GM10248 (cell line): ENCODE measurements around the gene CLPTM1.

Experiments used
- CTCF ChIA-PET: fragments of 300-600 bp; sonication (Branson Sonifier 250); formaldehyde crosslinking; extraction: SDS; loops from one replicate; lab custom pipeline; 2021; ENCODE audit warnings: antibody characterized with exemption; lab: Yijun Ruan, JAX
- POLR2A ChIA-PET: fragments of 350-650 bp; sonication (Branson Sonifier 250); formaldehyde crosslinking; extraction: SDS; loops from one replicate; lab custom pipeline; 2020; ENCODE audit warnings: antibody characterized with exemption; lab: Yijun Ruan, JAX
- DNase-seq: peaks from one replicate; pipeline ENCODE4 v3.0.0; 2012; ENCODE audit errors: extremely low spot score
- TF ChIP-seq, protein P1 (sequence below): IDR thresholded peaks from 2 replicates; pipeline ENCODE4 v1.5.1; 2012; ENCODE audit warnings: mild to moderate bottlenecking, low read depth; ENCODE audit errors: extremely low read depth, missing control alignments, control extremely low read depth

CLPTM1 gene

DNA sequence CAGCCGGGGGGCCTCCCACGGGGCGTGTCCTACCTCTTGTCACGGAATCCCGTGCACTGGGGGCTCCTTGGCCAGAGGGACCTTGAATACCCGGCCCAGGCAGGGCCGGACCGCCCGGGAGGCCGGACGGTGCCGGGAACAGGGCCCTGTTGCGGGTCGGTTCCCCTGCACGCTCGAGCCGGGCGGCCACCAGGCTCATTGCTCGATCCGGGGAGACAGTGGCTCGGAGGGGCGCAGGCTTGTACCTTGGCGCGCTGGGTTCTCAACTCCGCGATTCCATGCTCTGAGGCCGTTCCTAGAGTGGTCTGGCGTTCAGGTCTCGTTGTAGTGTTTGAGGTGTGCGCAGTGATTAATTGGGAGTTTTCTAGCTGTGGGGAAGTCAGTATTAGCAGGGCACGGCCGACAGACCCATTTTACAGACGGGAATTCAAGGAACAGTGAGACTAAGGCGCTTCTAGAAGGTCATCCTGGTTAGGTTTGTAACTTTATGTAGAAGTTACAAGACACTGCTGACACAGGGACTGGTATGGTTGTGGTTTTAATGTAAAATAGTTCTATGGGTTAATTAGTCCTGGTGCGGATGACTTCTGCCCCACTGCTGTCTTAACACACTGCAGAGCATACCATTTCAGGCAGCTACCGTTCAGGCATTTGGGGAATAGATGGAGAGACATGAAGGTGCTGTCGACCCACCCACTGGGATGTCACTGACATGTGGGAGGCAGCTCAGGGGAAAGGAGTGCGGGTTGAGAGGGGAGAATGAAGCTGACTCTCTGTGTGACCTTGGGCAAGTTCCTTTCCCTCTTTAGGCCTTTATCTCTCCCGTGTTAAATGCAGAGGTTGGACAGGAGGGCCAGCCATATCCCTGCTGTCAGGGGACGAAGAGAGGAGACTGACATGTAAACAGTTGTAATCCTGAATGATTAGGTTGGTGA lies 592 bp downstream of the CLPTM1 start:
- POLR2A ChIA-PET = no interaction called here
- TF ChIP-seq, protein P1, sequence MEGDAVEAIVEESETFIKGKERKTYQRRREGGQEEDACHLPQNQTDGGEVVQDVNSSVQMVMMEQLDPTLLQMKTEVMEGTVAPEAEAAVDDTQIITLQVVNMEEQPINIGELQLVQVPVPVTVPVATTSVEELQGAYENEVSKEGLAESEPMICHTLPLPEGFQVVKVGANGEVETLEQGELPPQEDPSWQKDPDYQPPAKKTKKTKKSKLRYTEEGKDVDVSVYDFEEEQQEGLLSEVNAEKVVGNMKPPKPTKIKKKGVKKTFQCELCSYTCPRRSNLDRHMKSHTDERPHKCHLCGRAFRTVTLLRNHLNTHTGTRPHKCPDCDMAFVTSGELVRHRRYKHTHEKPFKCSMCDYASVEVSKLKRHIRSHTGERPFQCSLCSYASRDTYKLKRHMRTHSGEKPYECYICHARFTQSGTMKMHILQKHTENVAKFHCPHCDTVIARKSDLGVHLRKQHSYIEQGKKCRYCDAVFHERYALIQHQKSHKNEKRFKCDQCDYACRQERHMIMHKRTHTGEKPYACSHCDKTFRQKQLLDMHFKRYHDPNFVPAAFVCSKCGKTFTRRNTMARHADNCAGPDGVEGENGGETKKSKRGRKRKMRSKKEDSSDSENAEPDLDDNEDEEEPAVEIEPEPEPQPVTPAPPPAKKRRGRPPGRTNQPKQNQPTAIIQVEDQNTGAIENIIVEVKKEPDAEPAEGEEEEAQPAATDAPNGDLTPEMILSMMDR = no peak
- CTCF ChIA-PET = interaction anchor here (0.9 to 11.1 kb wide), 6 partner anchors 27 to 232 kb away, joined by 3 to 95 read pairs (median 4); partner anchors contain the start of gene APOE
- DNase-seq = no peak

DNA sequence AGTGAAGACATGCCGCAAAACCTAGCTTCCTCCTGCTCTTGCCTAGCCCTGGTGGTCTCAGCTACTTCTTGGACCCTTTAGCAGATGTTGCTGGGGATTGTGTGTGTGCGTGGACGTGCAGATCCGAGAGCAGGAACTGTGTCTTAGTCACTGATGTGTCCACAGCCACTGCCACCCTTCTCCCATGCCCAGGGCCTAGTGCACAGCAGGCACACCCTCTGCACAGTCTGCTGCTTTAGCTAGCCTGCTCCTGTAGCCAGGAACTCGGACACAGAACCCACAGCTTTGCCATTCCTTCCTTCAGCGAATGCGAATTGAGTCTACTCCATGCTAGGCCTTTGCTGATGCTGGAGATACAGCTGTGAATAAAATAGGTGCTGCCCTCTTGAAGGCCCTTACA lies 2.3 kb downstream of the CLPTM1 start:
- DNase-seq = no peak
- ChIA-PET POLR2A (no interaction called here), CTCF (interaction anchor here (0.8 to 11.1 kb wide), 8 partner anchors 8 to 107 kb away, joined by 3 to 95 read pairs (median 3); partner anchors contain the start of gene APOE)
- TF ChIP-seq, protein P1 = no peak

DNA sequence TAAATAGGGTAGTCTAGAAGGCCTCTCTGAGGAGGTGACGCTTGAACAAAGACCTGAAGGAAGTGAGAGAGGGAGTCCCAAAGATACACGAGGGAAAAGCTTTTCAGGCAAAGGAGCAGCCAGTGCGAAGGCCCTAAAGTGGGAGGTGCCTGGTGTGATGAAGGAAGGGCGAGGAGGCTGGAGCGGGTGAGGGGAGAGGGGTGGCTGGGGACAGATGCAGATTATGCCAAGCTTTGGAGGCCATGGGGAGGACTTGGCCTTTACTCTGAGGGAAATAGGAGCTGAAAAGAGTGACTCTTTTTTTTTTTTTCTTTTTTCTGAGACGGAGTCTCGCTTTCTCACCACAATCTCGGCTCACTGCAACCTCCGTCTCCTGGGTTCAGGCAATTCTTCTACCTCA lies 2.9 kb downstream of the CLPTM1 start:
- POLR2A ChIA-PET = no interaction called here
- DNase-seq = no peak
- CTCF ChIA-PET = interaction anchor here (1.0 to 11.1 kb wide), 7 partner anchors 10 to 107 kb away, joined by 3 to 95 read pairs (median 3); partner anchors contain the start of gene APOE
- TF ChIP-seq, protein P1 = no peak

DNA sequence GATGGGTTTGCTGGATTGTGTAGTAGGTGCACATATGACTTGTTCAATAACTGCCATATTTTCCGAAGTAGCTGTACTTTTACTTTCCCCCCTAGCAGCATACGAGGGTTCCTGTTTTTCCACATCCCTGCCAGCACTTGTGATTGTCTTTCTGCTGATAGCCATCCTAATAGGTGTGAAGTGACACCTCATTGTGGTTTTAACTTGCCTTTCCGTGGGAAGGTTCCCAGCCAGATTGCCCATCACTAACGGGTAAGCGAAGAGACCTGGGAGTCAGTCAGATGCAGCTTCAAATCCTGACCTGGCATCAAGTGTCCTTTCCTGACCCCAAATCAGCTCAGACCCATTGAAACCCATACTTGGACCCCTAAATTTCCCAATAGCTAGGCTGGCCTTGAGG lies 4.5 kb downstream of the CLPTM1 start:
- POLR2A ChIA-PET = no interaction called here
- TF ChIP-seq, protein P1 = no peak
- DNase-seq = no peak
- CTCF ChIA-PET = interaction anchor here (1.0 to 2.0 kb wide), 6 partner anchors 7 to 167 kb away, joined by 3 to 12 read pairs (median 4); no protein-coding TSS in a partner anchor

DNA sequence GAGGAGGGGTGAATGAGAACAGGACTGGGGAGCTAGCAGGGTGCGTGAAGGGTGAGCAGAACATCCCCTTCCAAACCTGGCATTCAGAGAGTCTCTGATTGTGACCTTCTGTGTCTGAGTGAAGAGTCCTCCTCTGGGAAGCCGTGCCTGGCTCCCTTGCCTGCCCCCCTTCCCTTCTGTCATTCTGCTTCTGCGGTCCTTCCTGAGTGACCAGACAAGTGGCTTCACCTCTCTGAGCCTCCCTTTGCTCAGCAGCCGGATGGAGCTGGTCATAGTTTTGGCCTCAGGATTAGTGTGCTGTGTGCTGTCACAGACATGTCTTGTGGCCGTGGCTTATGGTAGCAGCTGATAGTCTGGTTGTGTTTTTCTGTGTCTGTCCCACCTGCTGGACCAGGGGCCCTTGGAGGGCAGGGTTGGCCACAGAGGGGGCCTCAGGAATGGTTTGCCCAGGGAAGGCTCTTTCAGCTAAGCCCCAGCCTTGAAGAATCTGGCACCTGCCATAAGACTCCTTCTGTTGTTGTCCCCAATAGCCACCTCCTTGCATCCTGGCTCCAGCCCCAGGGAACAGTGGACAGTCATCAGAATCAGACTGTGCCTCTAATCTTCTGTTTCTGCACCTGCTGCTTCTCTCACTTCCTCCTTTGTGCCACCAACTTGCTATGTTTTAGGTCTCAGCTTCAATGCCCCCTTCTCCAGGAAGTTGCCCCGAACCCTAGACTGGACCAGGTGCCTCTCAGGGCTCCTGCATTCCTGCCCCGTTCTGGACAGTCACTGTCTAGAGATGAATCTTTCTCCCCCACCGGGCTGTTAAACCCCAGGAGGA lies 5.9 kb downstream of the CLPTM1 start:
- no peak for DNase-seq
- TF ChIP-seq, protein P1 = no peak
- POLR2A ChIA-PET = no interaction called here
- CTCF ChIA-PET = interaction anchor here (1.0 to 2.0 kb wide), 4 partner anchors 9 to 226 kb away, joined by 3 to 12 read pairs (median 4); no protein-coding TSS in a partner anchor

DNA sequence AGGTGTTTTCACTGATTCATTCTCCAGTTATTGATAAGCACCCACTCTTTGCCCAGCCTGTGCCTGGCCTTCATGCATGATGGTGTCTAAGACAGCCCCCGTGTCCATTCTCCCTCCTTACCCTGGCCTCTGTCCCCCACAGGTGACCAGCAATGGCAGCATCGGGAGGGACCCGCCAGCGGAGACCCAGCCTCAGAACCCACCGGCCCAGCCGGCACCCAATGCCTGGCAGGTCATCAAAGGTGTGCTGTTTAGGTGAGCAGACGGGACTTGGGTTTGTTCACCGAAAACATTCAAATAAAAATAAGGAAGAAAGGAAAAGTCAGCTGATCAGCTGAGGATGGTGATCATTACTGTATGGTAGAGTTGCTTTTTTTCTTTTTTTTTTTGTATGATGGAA lies 6.6 kb downstream of the CLPTM1 start:
- TF ChIP-seq, protein P1 = no peak
- CTCF ChIA-PET = interaction anchor here (1.3 to 2.0 kb wide), 3 partner anchors 7 to 10 kb away, joined by 3 to 12 read pairs (median 7); partner anchors contain the start of gene CLPTM1
- no peak for DNase-seq
- POLR2A ChIA-PET = interaction anchor here (0.6 kb wide), 1 partner anchor 37 kb away, joined by 3 read pairs; no protein-coding TSS in a partner anchor
